Loucy (cell line): ENCODE measurements around the gene SP6.

Source experiments
- H2AFZ ChIP-seq: fragments of 200-600 bp; sonication (generic); 2 replicates; pipeline ENCODE4 v1.6.0; 2016; ENCODE audit warnings: antibody characterized with exemption, mild to moderate bottlenecking, low read length, moderate library complexity
- H3F3A ChIP-seq: fragments of 200-600 bp; 2 replicates; pipeline ENCODE4 v1.6.0; 2016; ENCODE audit warnings: antibody characterized with exemption, low read depth, mild to moderate bottlenecking
- H3K27me3 ChIP-seq: fragments of 200-600 bp; sonication (generic); 2 replicates; pipeline ENCODE4 v1.6.1; 2014; ENCODE audit warnings: low read length, mild to moderate bottlenecking; ENCODE audit not compliant: insufficient read depth, poor library complexity, severe bottlenecking
- H3K36me3 ChIP-seq: fragments of 200-600 bp; sonication (generic); 2 replicates; pipeline ENCODE4 v1.6.1; 2016; ENCODE audit warnings: low read length; ENCODE audit not compliant: insufficient read depth
- H3K4me1 ChIP-seq: fragments of 200-600 bp; sonication (generic); 2 replicates; pipeline ENCODE4 v1.5.1; 2014; ENCODE audit warnings: low read length, mild to moderate bottlenecking; ENCODE audit not compliant: insufficient read depth, poor library complexity, severe bottlenecking
- H3K4me2 ChIP-seq: fragments of 200-600 bp; sonication (generic); 2 replicates; pipeline ENCODE4 v1.6.0; 2014; ENCODE audit warnings: antibody characterized with exemption, low read length, low read depth, mild to moderate bottlenecking; ENCODE audit not compliant: poor library complexity, severe bottlenecking
- H3K4me3 ChIP-seq: fragments of 200-600 bp; sonication (generic); 2 replicates; pipeline ENCODE4 v1.5.1; 2014; ENCODE audit warnings: low read length, mild to moderate bottlenecking, mixed read lengths; ENCODE audit not compliant: poor library complexity, severe bottlenecking
- H3K79me2 ChIP-seq: fragments of 200-600 bp; sonication (generic); 2 replicates; pipeline ENCODE4 v1.6.1; 2014; ENCODE audit warnings: low read length; ENCODE audit not compliant: insufficient read depth
- H3K9ac ChIP-seq: fragments of 200-600 bp; sonication (generic); 2 replicates; pipeline ENCODE4 v1.6.0; 2014; ENCODE audit warnings: mild to moderate bottlenecking, low read depth, low read length, moderate library complexity; ENCODE audit not compliant: poor library complexity, severe bottlenecking
- H3K9me2 ChIP-seq: fragments of 200-600 bp; sonication (generic); replicated peaks from 2 replicates; pipeline ENCODE4 v1.6.1; 2016; ENCODE audit warnings: low read depth, low read length, mixed read lengths
- H3K9me3 ChIP-seq: fragments of 200-600 bp; sonication (generic); 2 replicates; pipeline ENCODE4 v1.6.1; 2014; ENCODE audit warnings: mild to moderate bottlenecking, antibody characterized with exemption, low read length, low read depth; ENCODE audit not compliant: insufficient read depth
- H4K20me1 ChIP-seq: fragments of 200-600 bp; sonication (generic); 2 replicates; pipeline ENCODE4 v1.6.0; 2014; ENCODE audit warnings: antibody characterized with exemption, low read length, mild to moderate bottlenecking; ENCODE audit not compliant: insufficient read depth, poor library complexity, severe bottlenecking
- EZH2phosphoT487 ChIP-seq: fragments of 200-600 bp; IDR thresholded peaks from 2 replicates; pipeline ENCODE4 v1.6.1; 2018; ENCODE audit warnings: antibody characterized with exemption, mild to moderate bottlenecking, moderate library complexity, borderline replicate concordance
- TF ChIP-seq, protein P1 (sequence below): fragments of 200-600 bp; sonication (generic); conservative IDR thresholded peaks from 2 replicates; pipeline ENCODE4 v1.5.1; 2014; ENCODE audit warnings: mild to moderate bottlenecking, antibody characterized with exemption, low read length

Gene SP6

DNA sequence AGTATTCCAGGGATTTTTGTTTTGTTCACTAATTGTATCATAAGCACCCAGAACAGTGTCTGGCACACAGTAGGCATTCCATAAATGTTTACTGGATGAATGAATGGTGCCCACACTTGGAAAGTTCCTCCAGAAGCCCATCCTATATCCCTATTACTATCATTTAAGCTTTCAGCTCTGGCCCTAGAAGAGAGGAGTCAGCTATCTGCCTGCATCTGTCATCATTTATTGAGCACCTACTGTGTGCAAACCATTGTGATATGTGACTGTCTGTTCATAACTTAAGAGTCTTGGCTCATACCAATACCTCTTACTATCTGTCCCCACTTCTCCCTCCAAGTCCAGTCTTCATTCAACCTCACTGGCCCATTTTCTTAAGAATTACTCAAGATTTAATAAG lies 20.1 kb upstream of the SP6 start:
- H4K20me1 ChIP-seq, result no peaks in the 10 kb centered on the region
- no peak overlapping the region for H3K9ac ChIP-seq
- no peak overlapping the region for H3K4me2 ChIP-seq
- H3K27me3 ChIP-seq, result no peaks in the 10 kb centered on the region
- H3K36me3 ChIP-seq, result no peaks in the 10 kb centered on the region
- no peak overlapping the region for H3K4me3 ChIP-seq
- H3F3A ChIP-seq, result no peaks in the 10 kb centered on the region
- no peaks in the 10 kb centered on the region for H3K79me2 ChIP-seq
- H3K9me2 ChIP-seq, result no peaks in the 10 kb centered on the region
- TF ChIP-seq EZH2phosphoT487, result no peak
- TF ChIP-seq, protein P1, sequence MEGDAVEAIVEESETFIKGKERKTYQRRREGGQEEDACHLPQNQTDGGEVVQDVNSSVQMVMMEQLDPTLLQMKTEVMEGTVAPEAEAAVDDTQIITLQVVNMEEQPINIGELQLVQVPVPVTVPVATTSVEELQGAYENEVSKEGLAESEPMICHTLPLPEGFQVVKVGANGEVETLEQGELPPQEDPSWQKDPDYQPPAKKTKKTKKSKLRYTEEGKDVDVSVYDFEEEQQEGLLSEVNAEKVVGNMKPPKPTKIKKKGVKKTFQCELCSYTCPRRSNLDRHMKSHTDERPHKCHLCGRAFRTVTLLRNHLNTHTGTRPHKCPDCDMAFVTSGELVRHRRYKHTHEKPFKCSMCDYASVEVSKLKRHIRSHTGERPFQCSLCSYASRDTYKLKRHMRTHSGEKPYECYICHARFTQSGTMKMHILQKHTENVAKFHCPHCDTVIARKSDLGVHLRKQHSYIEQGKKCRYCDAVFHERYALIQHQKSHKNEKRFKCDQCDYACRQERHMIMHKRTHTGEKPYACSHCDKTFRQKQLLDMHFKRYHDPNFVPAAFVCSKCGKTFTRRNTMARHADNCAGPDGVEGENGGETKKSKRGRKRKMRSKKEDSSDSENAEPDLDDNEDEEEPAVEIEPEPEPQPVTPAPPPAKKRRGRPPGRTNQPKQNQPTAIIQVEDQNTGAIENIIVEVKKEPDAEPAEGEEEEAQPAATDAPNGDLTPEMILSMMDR, result no peak
- no peaks in the 10 kb centered on the region for H3K4me1 ChIP-seq
- H3K9me3 ChIP-seq, result no peaks in the 10 kb centered on the region
- no peak overlapping the region for H2AFZ ChIP-seq

DNA sequence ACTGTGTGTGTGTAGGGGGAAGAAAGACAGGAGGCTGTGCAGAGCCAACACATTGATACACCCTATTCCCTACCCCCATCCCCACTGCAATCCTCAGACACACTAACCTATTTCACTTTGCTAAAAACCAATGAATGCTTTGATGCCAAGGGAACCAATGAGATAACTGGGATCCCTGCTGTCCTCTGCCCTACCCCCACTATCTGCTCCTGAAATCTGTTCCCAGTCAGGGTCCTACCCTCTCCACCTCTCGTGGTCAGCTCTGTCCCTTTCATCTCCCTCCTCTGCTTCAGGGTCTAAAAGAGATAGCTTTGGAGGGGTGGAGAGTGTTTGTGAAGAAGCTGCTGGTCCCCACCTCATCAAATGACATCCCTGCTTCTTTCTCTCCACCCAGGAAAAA lies 19.1 kb upstream of the SP6 start:
- Histone ChIP-seq H3K4me2 (no peak overlapping the region), H3K9ac (no peak overlapping the region), H3K27me3 (no peaks in the 10 kb centered on the region), H3K36me3 (no peaks in the 10 kb centered on the region), H3K4me3 (no peak overlapping the region), H3K4me1 (no peaks in the 10 kb centered on the region), H3F3A (no peaks in the 10 kb centered on the region), H3K9me2 (no peaks in the 10 kb centered on the region), H3K9me3 (no peaks in the 10 kb centered on the region), H3K79me2 (no peaks in the 10 kb centered on the region), H4K20me1 (no peaks in the 10 kb centered on the region), H2AFZ (no peak overlapping the region)
- TF ChIP-seq EZH2phosphoT487, result no peak

DNA sequence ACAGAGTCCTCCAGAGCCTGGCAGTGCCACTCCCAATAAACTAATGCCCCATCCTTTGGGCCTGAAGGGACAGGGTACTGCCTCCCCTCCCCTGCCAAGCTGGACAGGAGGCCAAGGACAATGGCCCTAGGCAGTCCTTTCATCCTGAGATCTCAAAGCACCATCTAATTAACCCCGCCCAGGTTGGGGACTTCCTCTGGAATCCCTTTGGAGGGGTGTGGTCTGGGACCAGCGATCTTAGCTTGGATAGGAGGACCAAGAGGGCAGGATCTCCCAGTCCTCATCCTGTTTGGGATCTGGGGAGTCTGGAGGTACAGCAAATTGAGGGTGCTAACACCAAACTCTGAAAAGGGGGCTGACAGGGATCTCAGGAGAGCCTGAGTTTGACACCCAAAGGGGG lies 18.2 kb upstream of the SP6 start:
- no peaks in the 10 kb centered on the region for H3K4me1 ChIP-seq

More for the DNA sequence above, 18.2 kb upstream of the SP6 start:
- Histone ChIP-seq H3K9ac (no peak overlapping the region), H2AFZ (no peak overlapping the region), H3K9me3 (no peaks in the 10 kb centered on the region), H3K4me3 (no peak overlapping the region), H4K20me1 (no peaks in the 10 kb centered on the region), H3K4me2 (no peak overlapping the region), H3K9me2 (no peaks in the 10 kb centered on the region), H3F3A (no peaks in the 10 kb centered on the region), H3K27me3 (no peaks in the 10 kb centered on the region), H3K36me3 (no peaks in the 10 kb centered on the region), H3K79me2 (no peaks in the 10 kb centered on the region)
- TF ChIP-seq, protein P1, result no peak
- TF ChIP-seq EZH2phosphoT487, result no peak
